ENCODE data around the gene FUOM.

GRCh38 chr10:133390597-133391248 lies 32.9 kb upstream of the FUOM start:
- TF ChIP-seq REST (IDR thresholded peaks at IDR 0.05; ENCODE audit: low read depth) (no peak), USF1 (IDR thresholded peaks at IDR 0.05) (no peak), TAF1 (IDR thresholded peaks at IDR 0.05; ENCODE audit: low read depth) (no peak), EGR1 (IDR thresholded peaks at IDR 0.05) (no peak), EP300 (IDR thresholded peaks at IDR 0.05; ENCODE audit: borderline replicate concordance) (no peak), FOXM1 (IDR thresholded peaks at IDR 0.05; ENCODE audit: borderline replicate concordance, low read depth) (no peak), CREB1 (IDR thresholded peaks at IDR 0.05; ENCODE audit: low read depth) (no peak), YY1 (IDR thresholded peaks at IDR 0.05; ENCODE audit: low read depth) (no peak), TCF12 (IDR thresholded peaks at IDR 0.05; ENCODE audit: low read depth) (no peak), CEBPB (IDR thresholded peaks at IDR 0.05) (no peak)
- TF ChIP-seq, protein P1, sequence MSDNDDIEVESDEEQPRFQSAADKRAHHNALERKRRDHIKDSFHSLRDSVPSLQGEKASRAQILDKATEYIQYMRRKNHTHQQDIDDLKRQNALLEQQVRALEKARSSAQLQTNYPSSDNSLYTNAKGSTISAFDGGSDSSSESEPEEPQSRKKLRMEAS (IDR thresholded peaks at IDR 0.05), result no peak

Measured in Ishikawa (cell line).